GM19193 (cell line): ENCODE measurements around the gene DNAH11.

Experiments
- POLR2A ChIP-seq: IDR thresholded peaks from 4 replicates; pipeline ENCODE4 v1.6.1; 2011; ENCODE audit not compliant: insufficient read depth, insufficient read length; ENCODE audit errors: extremely low read depth

The DNAH11 gene, protein sequence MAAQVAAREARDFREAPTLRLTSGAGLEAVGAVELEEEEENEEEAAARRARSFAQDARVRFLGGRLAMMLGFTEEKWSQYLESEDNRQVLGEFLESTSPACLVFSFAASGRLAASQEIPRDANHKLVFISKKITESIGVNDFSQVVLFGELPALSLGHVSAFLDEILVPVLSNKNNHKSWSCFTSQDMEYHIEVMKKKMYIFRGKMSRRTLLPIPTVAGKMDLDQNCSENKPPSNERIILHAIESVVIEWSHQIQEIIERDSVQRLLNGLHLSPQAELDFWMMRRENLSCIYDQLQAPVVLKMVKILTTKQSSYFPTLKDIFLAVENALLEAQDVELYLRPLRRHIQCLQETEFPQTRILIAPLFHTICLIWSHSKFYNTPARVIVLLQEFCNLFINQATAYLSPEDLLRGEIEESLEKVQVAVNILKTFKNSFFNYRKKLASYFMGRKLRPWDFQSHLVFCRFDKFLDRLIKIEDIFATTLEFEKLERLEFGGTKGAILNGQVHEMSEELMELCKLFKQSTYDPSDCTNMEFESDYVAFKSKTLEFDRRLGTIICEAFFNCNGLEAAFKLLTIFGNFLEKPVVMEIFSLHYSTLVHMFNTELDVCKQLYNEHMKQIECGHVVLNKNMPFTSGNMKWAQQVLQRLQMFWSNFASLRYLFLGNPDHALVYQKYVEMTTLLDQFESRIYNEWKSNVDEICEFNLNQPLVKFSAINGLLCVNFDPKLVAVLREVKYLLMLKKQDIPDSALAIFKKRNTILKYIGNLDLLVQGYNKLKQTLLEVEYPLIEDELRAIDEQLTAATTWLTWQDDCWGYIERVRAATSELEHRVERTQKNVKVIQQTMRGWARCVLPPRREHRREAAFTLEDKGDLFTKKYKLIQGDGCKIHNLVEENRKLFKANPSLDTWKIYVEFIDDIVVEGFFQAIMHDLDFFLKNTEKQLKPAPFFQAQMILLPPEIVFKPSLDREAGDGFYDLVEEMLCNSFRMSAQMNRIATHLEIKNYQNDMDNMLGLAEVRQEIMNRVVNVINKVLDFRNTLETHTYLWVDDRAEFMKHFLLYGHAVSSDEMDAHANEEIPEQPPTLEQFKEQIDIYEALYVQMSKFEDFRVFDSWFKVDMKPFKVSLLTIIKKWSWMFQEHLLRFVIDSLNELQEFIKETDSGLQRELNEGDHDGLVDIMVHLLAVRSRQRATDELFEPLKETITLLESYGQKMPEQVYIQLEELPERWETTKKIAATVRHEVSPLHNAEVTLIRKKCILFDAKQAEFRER (N-terminal part only)

DNA sequence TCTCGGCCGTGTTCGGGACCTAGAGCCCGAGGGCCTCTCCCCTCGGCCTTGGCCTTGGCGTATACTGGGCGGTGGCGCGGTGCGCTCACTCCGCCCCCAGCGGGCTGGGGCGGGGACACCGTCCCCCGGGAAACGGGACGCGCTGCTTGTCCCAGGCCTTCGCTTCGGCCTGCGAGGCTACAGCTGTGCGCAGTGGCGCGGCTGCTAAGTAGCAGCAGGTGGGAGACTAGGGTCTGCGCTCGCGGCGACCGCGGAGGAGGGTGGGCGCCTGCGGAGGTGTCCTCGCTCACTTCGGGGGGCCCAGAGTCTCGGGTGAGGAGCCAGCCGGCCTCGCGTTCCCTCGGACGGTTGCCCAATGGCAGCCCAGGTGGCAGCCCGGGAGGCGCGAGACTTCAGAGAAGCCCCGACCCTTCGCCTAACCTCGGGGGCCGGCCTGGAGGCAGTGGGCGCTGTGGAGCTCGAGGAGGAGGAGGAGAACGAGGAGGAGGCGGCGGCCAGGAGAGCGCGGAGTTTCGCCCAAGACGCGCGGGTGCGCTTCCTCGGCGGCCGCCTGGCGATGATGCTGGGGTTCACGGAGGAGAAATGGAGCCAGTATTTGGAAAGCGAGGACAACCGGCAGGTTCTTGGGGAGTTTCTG is at the start of gene DNAH11:
DNAH11 (plus strand) TSS at position 149 of the 637 bp plus-strand sequence; CDS start at position 356, 207 bp downstream.
- TF ChIP-seq POLR2A: no peak

DNA sequence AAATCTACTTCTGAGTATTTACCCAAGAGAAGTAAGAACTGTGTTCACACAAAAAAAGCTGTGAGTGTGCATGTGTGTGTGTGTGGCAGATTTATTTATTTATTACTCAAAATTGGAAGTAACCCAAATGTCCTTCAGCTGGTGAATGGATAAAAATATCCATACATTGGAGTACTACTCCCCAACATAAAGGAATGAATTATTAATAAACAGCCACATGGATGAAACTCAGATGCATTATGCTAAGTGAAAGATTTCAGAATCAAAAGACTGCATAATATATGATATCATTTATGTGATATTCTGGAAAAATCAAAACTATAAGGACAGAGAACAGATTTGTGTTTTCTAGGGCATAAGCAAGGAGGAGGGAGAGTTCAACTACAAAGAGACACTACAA is 47.1 kb upstream of the DNAH11 start:
- no peak for TF ChIP-seq POLR2A

DNA sequence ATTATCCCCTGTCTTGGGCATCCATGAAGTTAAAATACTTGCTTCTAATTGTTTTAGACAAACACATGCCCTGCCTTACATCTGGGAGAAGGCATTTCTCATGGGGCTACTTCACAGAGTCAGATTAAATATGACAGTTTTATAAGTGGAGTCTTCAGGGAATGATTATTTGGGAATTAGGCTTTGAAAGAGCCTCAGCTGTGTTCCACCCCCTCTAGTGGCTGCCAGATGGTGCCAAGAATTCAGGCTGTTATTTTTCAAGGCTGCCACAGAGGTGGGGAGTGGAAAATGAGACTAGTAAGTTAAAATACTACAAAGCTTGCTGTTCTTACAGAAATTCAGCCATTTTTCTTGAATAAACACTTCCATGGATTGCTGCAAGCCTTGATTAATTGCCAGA is 45.8 kb upstream of the DNAH11 start:
- TF ChIP-seq POLR2A: no peak

DNA sequence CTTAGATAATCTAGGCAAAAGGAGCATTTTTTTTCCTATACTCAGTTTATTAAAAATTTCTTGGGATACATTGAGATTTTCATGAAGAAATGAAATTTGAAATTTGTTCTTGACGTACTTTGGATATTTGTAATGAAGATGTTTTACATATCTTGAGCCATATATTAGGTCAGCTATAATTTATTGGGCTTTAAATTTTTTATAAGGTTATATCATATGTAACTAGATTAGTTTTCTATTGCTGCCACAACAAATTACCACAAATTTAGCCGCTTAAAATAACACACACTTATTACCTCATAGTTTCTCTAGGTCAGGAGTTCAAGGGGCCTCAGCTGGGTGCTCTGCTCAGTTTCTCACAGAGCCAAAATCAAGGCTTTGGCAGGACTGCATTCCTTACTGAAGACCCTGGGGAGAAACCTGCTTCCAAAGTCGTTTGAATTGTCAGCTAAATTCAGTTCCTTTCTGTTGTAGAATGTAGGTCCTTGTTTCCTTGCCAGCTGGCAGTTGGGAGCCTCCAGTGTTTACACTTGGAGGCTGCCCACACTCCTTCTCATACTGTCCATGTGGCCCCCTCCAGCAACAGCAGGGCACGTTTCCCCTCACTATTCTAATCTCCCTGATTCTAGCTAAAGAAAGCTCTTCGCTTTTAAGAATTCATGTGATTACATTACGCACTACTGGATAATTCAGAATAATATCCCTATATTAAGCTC is 42.6 kb upstream of the DNAH11 start:
- TF ChIP-seq POLR2A: no peak

DNA sequence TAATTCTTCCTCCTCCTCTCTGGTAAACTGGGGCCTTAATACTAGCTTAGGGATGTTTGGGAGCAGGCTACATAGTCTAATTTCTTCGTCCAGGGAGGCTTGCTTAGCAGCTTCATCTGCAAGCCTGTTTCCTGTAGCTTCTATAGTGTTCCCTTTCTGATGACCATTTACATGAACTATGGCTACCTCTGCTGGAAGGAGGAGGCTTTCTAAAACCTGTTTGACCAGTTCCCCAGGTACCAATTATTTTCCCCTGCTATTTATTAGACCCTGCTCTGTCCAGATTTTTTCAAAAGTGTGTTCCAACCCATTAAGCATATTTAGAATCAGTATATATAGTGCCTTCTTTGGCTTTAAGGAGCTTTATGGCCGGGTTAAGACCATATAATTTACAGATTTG is 38.8 kb upstream of the DNAH11 start:
- no peak for TF ChIP-seq POLR2A

DNA sequence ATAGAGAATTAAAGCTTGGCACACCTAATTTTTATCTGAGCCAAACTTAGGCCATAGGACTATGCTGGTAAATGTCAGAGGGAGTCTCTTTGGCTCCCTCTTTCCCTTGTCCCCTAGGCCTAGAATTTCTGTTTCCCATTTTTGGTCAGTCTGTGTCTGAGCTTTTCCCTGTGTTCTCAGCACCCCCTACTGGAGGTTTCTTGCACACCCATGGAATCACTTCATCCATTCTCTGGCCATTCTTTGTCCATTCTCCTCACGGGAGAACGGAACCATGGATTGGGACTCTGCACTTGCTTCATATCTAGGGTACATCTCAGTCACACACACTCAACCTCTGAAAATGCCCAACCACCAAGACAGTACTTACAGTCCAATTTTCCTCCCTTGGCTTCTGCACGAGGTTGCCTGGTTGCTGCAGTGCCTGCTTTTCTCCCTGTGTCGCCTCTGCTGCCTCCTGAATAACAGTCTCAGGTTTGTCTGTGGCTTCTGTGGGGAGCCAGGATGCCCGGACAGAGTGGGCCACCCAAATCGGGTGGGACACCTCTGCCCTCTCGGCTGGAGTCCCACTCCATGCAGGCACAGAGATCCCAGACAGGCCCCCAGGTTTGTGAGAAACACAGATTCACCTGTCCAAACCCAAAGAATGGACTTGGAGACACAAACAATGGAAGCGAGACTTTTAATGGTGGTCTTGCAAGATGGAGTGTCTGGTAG is 35.1 kb upstream of the DNAH11 start:
- TF ChIP-seq POLR2A: no peak

DNA sequence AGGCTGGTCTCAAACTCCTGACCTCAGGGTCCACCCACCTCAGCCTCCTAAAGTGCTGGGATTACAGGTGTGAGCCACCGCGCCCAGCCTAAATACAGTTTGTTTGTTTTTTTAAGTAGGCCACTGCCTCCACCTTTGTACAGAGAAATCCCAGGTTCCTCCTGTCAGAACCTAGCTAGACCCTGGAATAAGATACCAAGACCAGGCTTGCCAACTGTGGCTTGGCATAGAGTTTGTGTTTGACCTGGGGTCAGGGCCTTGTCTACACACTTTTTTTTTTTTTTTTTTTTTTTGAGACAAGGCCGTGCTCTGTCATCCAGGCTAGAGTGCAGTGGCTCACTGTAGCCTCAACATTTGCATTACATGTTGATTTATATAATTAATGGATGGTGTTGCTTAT is 34.3 kb upstream of the DNAH11 start:
- no peak for TF ChIP-seq POLR2A

DNA sequence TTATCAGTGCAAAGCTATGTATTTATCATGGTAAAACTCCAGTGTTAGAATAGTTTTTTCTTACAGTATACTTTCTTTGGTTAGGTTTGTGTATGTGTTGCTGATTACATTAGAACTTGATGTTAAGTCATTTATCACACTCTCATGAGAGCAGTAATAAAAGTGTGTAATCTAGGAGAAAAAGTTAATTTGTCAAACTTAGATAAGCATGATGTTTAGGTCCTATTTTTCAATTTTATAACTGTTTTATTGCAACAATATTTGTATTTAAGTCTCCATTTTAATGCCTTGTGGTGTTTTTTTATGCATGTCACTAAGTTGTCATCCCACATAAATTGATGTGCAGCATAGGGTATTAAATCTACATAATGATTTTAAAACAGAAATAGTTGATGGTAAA is 28.8 kb upstream of the DNAH11 start:
- TF ChIP-seq POLR2A: no peak

DNA sequence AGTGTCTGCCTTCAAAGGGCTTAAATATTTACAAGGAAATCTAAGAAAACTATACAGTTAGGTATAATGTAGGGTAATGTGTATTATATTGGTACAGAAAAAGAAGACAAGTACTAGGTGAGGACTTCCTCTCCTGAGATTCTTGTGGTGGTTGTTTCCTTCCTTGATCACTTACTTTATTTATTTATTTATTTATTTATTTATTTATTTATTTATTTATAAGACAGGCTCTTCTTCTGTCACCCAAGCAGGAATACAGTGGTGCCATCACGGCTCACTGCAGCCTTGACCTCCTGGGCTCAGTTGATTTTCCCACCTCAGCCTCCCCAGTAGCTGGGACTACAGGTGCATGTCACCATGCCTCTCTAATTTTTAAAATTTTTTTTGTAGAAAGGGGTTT is 18.2 kb upstream of the DNAH11 start:
- no peak for TF ChIP-seq POLR2A

DNA sequence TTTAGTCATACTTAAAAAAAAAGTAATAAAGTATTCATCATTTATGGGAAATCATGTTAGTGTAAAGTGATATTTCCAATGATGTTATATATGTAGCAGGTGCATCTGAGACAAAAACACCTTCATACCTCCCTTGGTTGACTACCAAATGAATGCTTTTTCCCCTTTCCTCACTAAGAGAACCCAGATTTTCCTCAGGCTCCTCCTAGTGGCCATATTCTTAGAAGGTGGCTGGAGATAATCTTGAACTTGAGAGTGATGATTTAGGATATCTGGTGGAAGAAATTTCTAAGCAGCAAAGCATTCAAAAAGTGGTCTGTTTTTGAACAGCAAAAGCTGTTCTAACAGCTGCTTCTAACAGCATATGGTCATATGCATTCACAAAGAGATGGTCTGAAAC is 16.8 kb upstream of the DNAH11 start:
- no peak for TF ChIP-seq POLR2A

DNA sequence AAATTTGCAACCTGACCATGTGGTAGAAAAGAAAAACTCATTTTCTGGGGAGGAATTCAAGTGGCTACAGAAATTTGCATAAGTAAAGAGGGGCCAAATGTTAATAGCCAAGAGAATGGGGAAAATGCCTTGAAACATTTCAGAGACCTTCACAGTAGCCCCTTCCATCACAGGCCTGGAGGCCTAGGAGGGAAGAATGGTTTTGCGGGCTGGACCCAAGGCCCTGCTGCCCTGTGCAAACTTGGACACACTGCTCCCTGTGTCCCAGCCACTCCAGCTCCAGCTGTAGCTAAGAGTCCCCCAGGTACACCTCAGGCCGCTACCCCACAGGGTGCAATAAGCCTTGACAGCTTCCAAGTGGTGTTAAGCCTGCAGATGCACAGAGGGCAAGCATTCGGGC is 16.4 kb upstream of the DNAH11 start:
- TF ChIP-seq POLR2A: no peak

DNA sequence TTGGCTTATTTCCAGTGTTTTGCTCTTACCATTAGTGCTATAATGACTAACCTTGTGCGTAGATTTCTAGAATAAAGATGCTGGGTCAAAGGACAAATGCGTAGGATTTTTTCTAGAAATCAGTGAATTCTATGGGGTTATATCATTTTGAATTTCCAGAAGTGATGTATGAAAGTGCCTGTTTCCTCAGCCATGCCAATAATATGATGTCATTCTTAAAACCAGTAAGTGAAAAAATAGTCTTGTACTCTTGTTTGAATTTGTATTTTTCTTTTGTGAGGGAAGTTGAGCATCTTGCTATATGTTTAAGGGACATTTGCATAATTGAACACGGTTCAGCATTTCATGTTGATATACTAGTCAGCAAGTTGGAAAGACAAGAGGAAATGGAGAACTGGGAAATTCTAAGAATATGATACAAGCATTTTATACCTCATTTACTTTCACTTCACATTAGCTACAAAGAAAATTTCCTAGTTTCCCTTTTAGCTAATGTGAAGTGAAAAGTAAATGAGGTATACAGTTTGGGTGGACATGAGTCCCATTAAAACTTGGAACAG is 3.8 kb upstream of the DNAH11 start:
- TF ChIP-seq POLR2A: no peak
